GM23338 (cell line): ENCODE data around the gene SORCS2. TPM values are rescaled to one million over a fixed set of nuclear protein-coding genes. Genes with fewer than 3 reads are reported as not detected.

ENCODE experiments used
- ATAC-seq: fragments of 200-7000 bp; cut with Tn5 transposase; 3 replicates; pipeline ENCODE4 v1.9.1; 2020
- DNase-seq: peaks from one replicate; pipeline ENCODE4 v3.0.0-alpha.2; 2015; ENCODE audit warnings: low spot score
- H2AFZ ChIP-seq: fragments of 200-600 bp; sonication (generic); 2 replicates; pipeline ENCODE4 v1.8.0; 2016; ENCODE audit warnings: antibody characterized with exemption, mild to moderate bottlenecking, moderate library complexity
- H3F3A ChIP-seq: fragments of 200-600 bp; sonication (generic); replicated peaks from 2 replicates; pipeline ENCODE4 v1.8.0; 2017; ENCODE audit warnings: antibody characterized with exemption, mixed run types, low read depth
- H3K27ac ChIP-seq: fragments of 200-600 bp; sonication (generic); 2 replicates; pipeline ENCODE4 v1.6.1; 2016; ENCODE audit warnings: low read depth
- H3K27me3 ChIP-seq: fragments of 200-600 bp; sonication (generic); 2 replicates; pipeline ENCODE4 v1.8.0; 2016; ENCODE audit warnings: mild to moderate bottlenecking, mixed run types, moderate library complexity; ENCODE audit not compliant: insufficient read depth
- H3K36me3 ChIP-seq: fragments of 200-600 bp; sonication (generic); 2 replicates; pipeline ENCODE4 v1.8.0; 2016; ENCODE audit warnings: mild to moderate bottlenecking; ENCODE audit not compliant: insufficient read depth
- H3K4me1 ChIP-seq: fragments of 200-600 bp; sonication (generic); 2 replicates; pipeline ENCODE4 v1.8.0; 2016; ENCODE audit warnings: mild to moderate bottlenecking, moderate library complexity; ENCODE audit not compliant: insufficient read depth
- H3K4me2 ChIP-seq: fragments of 200-600 bp; sonication (generic); 2 replicates; pipeline ENCODE4 v1.7.1; 2017; ENCODE audit warnings: mixed run types
- H3K4me3 ChIP-seq: fragments of 200-600 bp; sonication (generic); 2 replicates; pipeline ENCODE4 v1.6.1; 2016; ENCODE audit warnings: mixed run types
- H3K79me2 ChIP-seq: fragments of 200-600 bp; sonication (generic); replicated peaks from 2 replicates; pipeline ENCODE4 v1.8.0; 2017; ENCODE audit warnings: mild to moderate bottlenecking; ENCODE audit not compliant: insufficient read depth
- H3K9me2 ChIP-seq: fragments of 200-600 bp; sonication (generic); 2 replicates; pipeline ENCODE4 v1.8.0; 2017; ENCODE audit not compliant: insufficient read depth
- H4K20me1 ChIP-seq: fragments of 200-600 bp; sonication (generic); replicated peaks from 2 replicates; pipeline ENCODE4 v1.8.0; 2017; ENCODE audit warnings: mild to moderate bottlenecking; ENCODE audit not compliant: insufficient read depth
- H3K27ac Mint-ChIP-seq: 2 replicates; pipeline ENCODE4 v1.8.0; 2020; ENCODE audit warnings: inconsistent platforms, mild to moderate bottlenecking, moderate library complexity, mixed read lengths
- H3K27me3 Mint-ChIP-seq: 3 replicates; pipeline ENCODE4 v1.8.0; 2022; ENCODE audit warnings: low read depth, mild to moderate bottlenecking, moderate library complexity, mixed read lengths, inconsistent platforms; ENCODE audit not compliant: insufficient read depth, poor library complexity
- H3K36me3 Mint-ChIP-seq: 3 replicates; pipeline ENCODE4 v1.8.0; 2021; ENCODE audit warnings: low read depth, mild to moderate bottlenecking, inconsistent platforms, moderate library complexity, mixed read lengths
- H3K4me1 Mint-ChIP-seq: 3 replicates; pipeline ENCODE4 v1.8.0; 2020; ENCODE audit warnings: mild to moderate bottlenecking, inconsistent platforms, mixed read lengths
- H3K4me3 Mint-ChIP-seq: 3 replicates; pipeline ENCODE4 v1.8.0; 2021; ENCODE audit warnings: moderate library complexity, mild to moderate bottlenecking, inconsistent platforms, mixed read lengths
- H3K9me3 Mint-ChIP-seq: 3 replicates; pipeline ENCODE4 v1.8.0; 2020; ENCODE audit warnings: moderate library complexity, mild to moderate bottlenecking, inconsistent platforms, mixed read lengths
- CREB1 ChIP-seq: fragments of 250-450 bp; sonication (Bioruptor Pico); IDR thresholded peaks from 2 replicates; pipeline ENCODE4 v1.5.0; 2020; ENCODE audit warnings: low read depth, mild to moderate bottlenecking, moderate library complexity
- CTCF ChIP-seq, 2 experiments: fragments of 200-600 bp in 1 of 2; sonication (generic) in 1 of 2; conservative IDR thresholded peaks; 2 replicates each; pipeline versions ENCODE4 v1.5.1 to v1.6.1; 2016 to 2017; ENCODE audit warnings: antibody characterized with exemption in 2 of 2, low read depth in 2 of 2, mild to moderate bottlenecking in 2 of 2, moderate library complexity in 1 of 2
- EZH2 ChIP-seq: fragments of 200-600 bp; sonication (generic); IDR thresholded peaks from one replicate; pipeline ENCODE4 v1.8.0; 2017; ENCODE audit warnings: antibody characterized with exemption, mild to moderate bottlenecking, low read depth; ENCODE audit not compliant: unreplicated experiment
- EZH2phosphoT487 ChIP-seq: fragments of 200-600 bp; sonication (generic); IDR thresholded peaks from one replicate; pipeline ENCODE4 v1.8.1; 2018; ENCODE audit warnings: antibody characterized with exemption; ENCODE audit not compliant: unreplicated experiment
- JUNB ChIP-seq: IDR thresholded peaks from one replicate; pipeline ENCODE4 v1.6.1; 2016; ENCODE audit warnings: antibody characterized with exemption; ENCODE audit not compliant: unreplicated experiment
- NANOG ChIP-seq: IDR thresholded peaks from 2 replicates; pipeline ENCODE4 v1.6.1; 2016; ENCODE audit warnings: antibody characterized with exemption, borderline replicate concordance
- POLR2AphosphoS5 ChIP-seq: IDR thresholded peaks from 2 replicates; pipeline ENCODE4 v1.6.1; 2016; ENCODE audit warnings: antibody characterized with exemption, low read depth
- REST ChIP-seq: IDR thresholded peaks from one replicate; pipeline ENCODE4 v1.6.1; 2018; ENCODE audit warnings: antibody characterized with exemption; ENCODE audit not compliant: unreplicated experiment
- STAT1 ChIP-seq: IDR thresholded peaks from one replicate; pipeline ENCODE4 v1.6.1; 2016; ENCODE audit warnings: antibody characterized with exemption; ENCODE audit not compliant: unreplicated experiment
- ZNF114 ChIP-seq: fragments of 250-450 bp; sonication (Bioruptor Pico); IDR thresholded peaks from 2 replicates; pipeline ENCODE4 v1.5.0; 2020; ENCODE audit warnings: mild to moderate bottlenecking, moderate library complexity
- ZNF331 ChIP-seq: fragments of 250-450 bp; sonication (Bioruptor Pico); IDR thresholded peaks from 2 replicates; pipeline ENCODE4 v1.5.0; 2020; ENCODE audit warnings: low read depth, mild to moderate bottlenecking, moderate library complexity
- ZNF462 ChIP-seq: fragments of 250-450 bp; sonication (Bioruptor Pico); IDR thresholded peaks from 2 replicates; pipeline ENCODE4 v1.5.0; 2020; ENCODE audit warnings: mild to moderate bottlenecking, moderate library complexity
- polyA plus RNA-seq: library from polyadenylated mRNA; unstranded; fragments of >200 nt; fragmentation: Nextera tagmentation; extraction: Ambion mirVana; gene quantifications from 2 replicates; pipeline ENCODE4 v1.2.1, GENCODE V29; 2016
- total RNA-seq: library from RNA; depleted of rRNA; stranded (reverse); fragments of >200 nt; shearing (Covaris generic); gene quantifications from 2 replicates; pipeline ENCODE4 v1.2.3, GENCODE V29; 2014
- TF ChIP-seq, protein P1 (sequence below): IDR thresholded peaks from 2 replicates; pipeline ENCODE4 v1.6.1; 2016; ENCODE audit warnings: antibody characterized with exemption

SORCS2 gene
- total and polyA plus RNA-seq, 2 experiments from 2014 or later, result 0.47 to 2.4 TPM

DNA sequence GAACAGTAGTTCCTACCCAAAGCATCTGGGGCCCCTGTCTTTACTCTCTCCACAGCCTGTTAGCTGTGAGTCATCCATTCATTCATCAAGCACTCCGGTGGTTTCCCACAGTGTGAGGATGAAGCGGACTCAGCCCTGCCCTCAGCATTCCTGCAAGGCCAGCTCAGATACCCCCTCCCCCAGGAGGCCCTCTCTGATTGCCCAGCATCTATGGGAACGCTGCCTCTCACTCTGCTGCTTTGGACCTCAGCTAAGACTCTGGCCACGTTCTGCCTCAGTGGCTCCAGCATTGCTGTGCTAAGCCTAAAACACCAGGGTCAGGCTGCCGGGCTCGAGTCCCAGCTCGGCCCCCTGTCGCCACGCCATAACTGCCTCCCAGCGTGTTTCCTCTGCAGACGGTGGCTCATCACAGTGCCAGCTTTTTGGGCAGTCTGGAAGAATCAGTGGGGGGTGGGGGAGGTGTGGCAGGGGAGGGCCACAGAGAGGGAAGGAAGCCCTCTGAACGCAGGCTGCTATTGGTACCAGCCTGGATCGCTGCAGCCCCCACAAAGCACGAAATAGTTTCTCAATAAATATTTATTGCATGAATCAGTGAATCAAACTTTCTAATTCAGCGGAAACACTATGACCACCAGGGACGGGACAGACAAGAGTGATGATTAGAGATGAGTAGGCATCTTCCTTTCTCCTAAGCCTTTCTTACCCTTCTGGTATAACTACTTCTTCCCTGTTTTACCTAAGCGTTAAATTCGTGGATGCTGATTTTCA, 74.4 kb downstream of the SORCS2 start:
- Histone ChIP-seq H3K4me3 (no peak overlapping the region), H3K27me3 (no peaks in the 10 kb centered on the region), H3K79me2 (no peaks in the 10 kb centered on the region), H4K20me1 (no peaks in the 10 kb centered on the region), H3F3A (no peaks in the 10 kb centered on the region), H3K27ac (no peak overlapping the region), H2AFZ (no peak overlapping the region), H3K4me2 (no peak overlapping the region), H3K36me3 (no peaks in the 10 kb centered on the region), H3K9me2 (no peaks in the 10 kb centered on the region), H3K4me1 (no peaks in the 10 kb centered on the region)
- Mint-ChIP-seq H3K9me3 (peaks cover 9% of the 10 kb centered on the region; the same call in 1 of the 3 replicates), H3K36me3 (no peaks in the 10 kb centered on the region; the same call in 2 of the 3 replicates), H3K27me3 (no peaks in the 10 kb centered on the region), H3K4me3 (no peak overlapping the region), H3K27ac (no peak overlapping the region), H3K4me1 (peaks cover 5% of the 10 kb centered on the region; the same call in 2 of the 3 replicates)
- no peak for TF ChIP-seq JUNB
- TF ChIP-seq, protein P1, sequence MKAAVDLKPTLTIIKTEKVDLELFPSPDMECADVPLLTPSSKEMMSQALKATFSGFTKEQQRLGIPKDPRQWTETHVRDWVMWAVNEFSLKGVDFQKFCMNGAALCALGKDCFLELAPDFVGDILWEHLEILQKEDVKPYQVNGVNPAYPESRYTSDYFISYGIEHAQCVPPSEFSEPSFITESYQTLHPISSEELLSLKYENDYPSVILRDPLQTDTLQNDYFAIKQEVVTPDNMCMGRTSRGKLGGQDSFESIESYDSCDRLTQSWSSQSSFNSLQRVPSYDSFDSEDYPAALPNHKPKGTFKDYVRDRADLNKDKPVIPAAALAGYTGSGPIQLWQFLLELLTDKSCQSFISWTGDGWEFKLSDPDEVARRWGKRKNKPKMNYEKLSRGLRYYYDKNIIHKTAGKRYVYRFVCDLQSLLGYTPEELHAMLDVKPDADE, result no peak
- TF ChIP-seq ZNF462 (CRISPR knock-in tag), result no peak
- no peak for TF ChIP-seq POLR2AphosphoS5
- TF ChIP-seq CTCF (conservative IDR thresholded peaks at IDR 0.05; ENCODE audit: low read depth in 2 of 2), result no peak
- no peak for TF ChIP-seq ZNF331
- no peak for TF ChIP-seq EZH2phosphoT487
- no peak for TF ChIP-seq STAT1
- no peak for TF ChIP-seq CREB1 (CRISPR knock-in tag)
- TF ChIP-seq NANOG, result no peak
- TF ChIP-seq ZNF114 (CRISPR knock-in tag), result no peak
- no peak for TF ChIP-seq REST
- TF ChIP-seq EZH2, result no peak
- ATAC-seq, result peak; percentile 88
- peak; percentile 29 for DNase-seq
